ENCODE data around the gene MYLK. TPM values are rescaled to one million over a fixed set of nuclear protein-coding genes. Genes with fewer than 3 reads are reported as not detected.
"Not testable (repeated sequence)": the region's sequence is repeated elsewhere in the genome, so short reads cannot be mapped to it uniquely, and the experiment has no call there.

The MYLK gene
- total RNA-seq, 1 donor from 2014 or later, result 24.3 TPM

- Mint-ChIP-seq H3K27me3 (ENCODE audit: unreplicated experiment) (no peaks in the 10 kb centered on the region), H3K4me1 (ENCODE audit: unreplicated experiment) (peaks cover 60% of the 10 kb centered on the region), H3K4me3 (ENCODE audit: unreplicated experiment) (no peak overlapping the region), H3K27ac (ENCODE audit: unreplicated experiment) (no peak overlapping the region), H3K9me3 (ENCODE audit: unreplicated experiment) (no peaks in the 10 kb centered on the region), H3K36me3 (ENCODE audit: unreplicated experiment) (no peaks in the 10 kb centered on the region)
- DNase-seq (ENCODE audit: extremely low spot score, unreplicated experiment), result no peak
- TF ChIP-seq, protein P1, sequence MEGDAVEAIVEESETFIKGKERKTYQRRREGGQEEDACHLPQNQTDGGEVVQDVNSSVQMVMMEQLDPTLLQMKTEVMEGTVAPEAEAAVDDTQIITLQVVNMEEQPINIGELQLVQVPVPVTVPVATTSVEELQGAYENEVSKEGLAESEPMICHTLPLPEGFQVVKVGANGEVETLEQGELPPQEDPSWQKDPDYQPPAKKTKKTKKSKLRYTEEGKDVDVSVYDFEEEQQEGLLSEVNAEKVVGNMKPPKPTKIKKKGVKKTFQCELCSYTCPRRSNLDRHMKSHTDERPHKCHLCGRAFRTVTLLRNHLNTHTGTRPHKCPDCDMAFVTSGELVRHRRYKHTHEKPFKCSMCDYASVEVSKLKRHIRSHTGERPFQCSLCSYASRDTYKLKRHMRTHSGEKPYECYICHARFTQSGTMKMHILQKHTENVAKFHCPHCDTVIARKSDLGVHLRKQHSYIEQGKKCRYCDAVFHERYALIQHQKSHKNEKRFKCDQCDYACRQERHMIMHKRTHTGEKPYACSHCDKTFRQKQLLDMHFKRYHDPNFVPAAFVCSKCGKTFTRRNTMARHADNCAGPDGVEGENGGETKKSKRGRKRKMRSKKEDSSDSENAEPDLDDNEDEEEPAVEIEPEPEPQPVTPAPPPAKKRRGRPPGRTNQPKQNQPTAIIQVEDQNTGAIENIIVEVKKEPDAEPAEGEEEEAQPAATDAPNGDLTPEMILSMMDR (IDR thresholded peaks at IDR 0.05), result no peak
Measured at GRCh38 chr3:123713211-123713610, 170.9 kb downstream of the MYLK start.

DNA sequence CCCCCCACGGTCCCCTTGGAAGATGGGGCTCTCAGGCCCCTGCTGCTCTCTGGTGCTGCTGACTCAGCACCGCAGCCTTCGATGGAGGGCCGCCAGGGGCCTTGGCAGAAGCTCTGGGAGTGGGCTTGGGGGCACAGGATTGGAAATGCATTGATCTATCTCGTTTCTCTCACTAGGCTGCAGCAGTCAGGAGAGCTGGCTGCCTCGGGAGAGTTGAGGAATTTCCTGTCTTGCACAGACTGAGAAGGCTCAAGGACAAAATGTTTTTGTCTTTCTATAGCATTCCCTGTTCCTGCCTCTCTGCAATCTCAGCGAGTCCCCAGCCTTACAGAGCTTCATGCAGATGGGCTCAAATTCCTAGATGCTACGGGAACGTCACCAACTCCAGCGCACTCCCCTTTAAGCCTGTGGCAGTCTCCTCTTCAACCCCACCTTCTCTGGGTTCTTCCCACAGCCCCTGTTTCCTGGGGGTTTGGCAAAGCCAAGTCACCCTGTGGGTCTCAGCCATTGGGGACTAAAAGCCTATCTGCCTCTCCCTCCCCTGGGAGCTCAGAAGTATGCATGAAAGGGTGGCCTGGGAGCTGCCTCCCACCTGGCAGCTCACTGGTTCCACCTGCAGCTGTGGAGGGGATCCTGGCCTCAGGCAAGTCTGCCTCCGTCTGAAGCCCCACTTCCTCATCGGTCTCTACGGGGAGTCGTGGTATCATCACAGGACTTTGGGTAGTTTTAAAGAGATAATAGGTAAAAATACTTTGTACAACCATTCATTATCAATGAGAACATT, 171.9 kb downstream of the MYLK start:
- Mint-ChIP-seq H3K4me1 (ENCODE audit: unreplicated experiment) (peaks cover 51% of the 10 kb centered on the region), H3K4me3 (ENCODE audit: unreplicated experiment) (no peak overlapping the region), H3K27me3 (ENCODE audit: unreplicated experiment) (no peaks in the 10 kb centered on the region), H3K9me3 (ENCODE audit: unreplicated experiment) (no peaks in the 10 kb centered on the region), H3K27ac (ENCODE audit: unreplicated experiment) (peak overlapping the region; percentile 86), H3K36me3 (ENCODE audit: unreplicated experiment) (no peaks in the 10 kb centered on the region)
- DNase-seq (ENCODE audit: extremely low spot score, unreplicated experiment), result no peak
- TF ChIP-seq, protein P1 (IDR thresholded peaks at IDR 0.05), result no peak

- Mint-ChIP-seq H3K36me3 (ENCODE audit: unreplicated experiment) (no peaks in the 10 kb centered on the region), H3K9me3 (ENCODE audit: unreplicated experiment) (no peaks in the 10 kb centered on the region), H3K4me1 (ENCODE audit: unreplicated experiment) (peaks cover 42% of the 10 kb centered on the region), H3K27ac (ENCODE audit: unreplicated experiment) (peak overlapping the region; percentile 86), H3K4me3 (ENCODE audit: unreplicated experiment) (no peak overlapping the region), H3K27me3 (ENCODE audit: unreplicated experiment) (no peaks in the 10 kb centered on the region)
- TF ChIP-seq, protein P1 (IDR thresholded peaks at IDR 0.05), result no peak
- no peak for DNase-seq (ENCODE audit: extremely low spot score, unreplicated experiment)
Measured at GRCh38 chr3:123711356-123711755, 172.8 kb downstream of the MYLK start.

DNA sequence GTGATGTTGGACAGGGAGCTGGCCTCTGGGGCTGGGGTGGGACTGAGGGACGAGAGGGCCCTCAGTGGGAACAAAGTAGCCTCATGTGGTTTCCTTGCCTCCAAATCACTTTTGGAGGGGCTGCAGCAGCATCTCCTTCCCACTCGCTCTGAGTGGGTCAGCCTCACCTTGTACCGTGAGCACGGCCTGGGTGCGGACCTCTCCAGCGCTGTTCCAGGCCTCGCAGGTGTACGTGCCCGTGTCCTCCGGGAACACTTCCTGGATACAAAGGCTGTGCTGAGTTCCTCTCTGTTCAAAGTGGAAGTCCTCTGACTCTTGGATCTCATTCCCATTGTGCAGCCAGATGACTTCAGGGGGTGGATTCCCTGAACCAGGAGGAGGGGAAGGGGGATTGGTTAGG, 175.6 kb downstream of the MYLK start:
- no peak overlapping the region for H3K27ac Mint-ChIP-seq (ENCODE audit: unreplicated experiment)
- no peak for DNase-seq (ENCODE audit: extremely low spot score, unreplicated experiment)
- no peaks in the 10 kb centered on the region for H3K9me3 Mint-ChIP-seq (ENCODE audit: unreplicated experiment)
- no peak overlapping the region for H3K4me3 Mint-ChIP-seq (ENCODE audit: unreplicated experiment)
- peaks cover 31% of the 10 kb centered on the region for H3K4me1 Mint-ChIP-seq (ENCODE audit: unreplicated experiment)
- H3K27me3 Mint-ChIP-seq (ENCODE audit: unreplicated experiment), result no peaks in the 10 kb centered on the region
- H3K36me3 Mint-ChIP-seq (ENCODE audit: unreplicated experiment), result no peaks in the 10 kb centered on the region
- TF ChIP-seq, protein P1 (IDR thresholded peaks at IDR 0.05), result no peak

- H3K4me1 Mint-ChIP-seq (ENCODE audit: unreplicated experiment), result peaks cover 23% of the 10 kb centered on the region
- H3K36me3 Mint-ChIP-seq (ENCODE audit: unreplicated experiment), result not testable (repeated sequence)
Measured at GRCh38 chr3:123707641-123708040, 176.5 kb downstream of the MYLK start.

More at GRCh38 chr3:123707641-123708040, 176.5 kb downstream of the MYLK start:
- not testable (repeated sequence) for H3K27ac Mint-ChIP-seq (ENCODE audit: unreplicated experiment); H3K9me3 Mint-ChIP-seq (ENCODE audit: unreplicated experiment); H3K4me3 Mint-ChIP-seq (ENCODE audit: unreplicated experiment); DNase-seq (ENCODE audit: extremely low spot score, unreplicated experiment); H3K27me3 Mint-ChIP-seq (ENCODE audit: unreplicated experiment)
